ENCODE results near the gene CSN2. TPM values are rescaled to one million over a fixed set of nuclear protein-coding genes. Genes with fewer than 3 reads are reported as not detected.
"Not testable (repeated sequence)": the region's sequence is repeated elsewhere in the genome, so short reads cannot be mapped to it uniquely, and the experiment has no call there.

CSN2 gene
- total RNA-seq, 1 experiment from 2014 or later: not detected

DNA sequence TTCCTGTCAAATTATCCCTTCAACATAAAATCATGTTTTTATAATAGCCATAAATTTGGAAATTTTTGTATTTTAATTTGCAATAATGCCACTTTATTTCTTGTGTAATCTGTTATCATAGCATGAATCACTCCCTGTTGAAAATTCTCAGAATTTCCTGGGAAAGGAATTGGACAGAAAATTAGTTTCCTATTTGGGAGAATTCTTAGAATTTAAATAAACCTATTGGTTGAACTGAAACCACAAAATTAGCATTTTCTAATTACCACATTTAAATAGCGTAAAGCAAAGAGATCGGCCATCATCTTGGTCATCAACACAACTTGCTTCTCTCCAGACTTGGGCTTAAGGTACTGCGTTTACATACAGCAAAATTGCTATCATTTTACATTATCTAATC, 34.8 kb downstream of the CSN2 start, which contains the start of gene CSN1S1:
CSN1S1 (plus strand) TSS at position 301 of the 400 bp plus-strand sequence. CDS start 1,488 bp downstream, outside the sequence.
- Histone ChIP-seq H2BK5ac (ENCODE audit: insufficient read length, low read length) (no peak within 1 kb of the TSS), H3K79me2 (ENCODE audit: insufficient read depth, low read length) (no peaks in the 10 kb centered on the region), H3K27ac (ENCODE audit: insufficient read length, low read depth, low read length) (no peak within 1 kb of the TSS), H2BK15ac (ENCODE audit: low read depth, low read length) (no peak within 1 kb of the TSS), H4K20me1 (ENCODE audit: control insufficient read depth, insufficient read depth, insufficient read length) (no peaks in the 10 kb centered on the region), H3K14ac (ENCODE audit: insufficient read depth, low read length) (no peak within 1 kb of the TSS), H4K5ac (ENCODE audit: insufficient read length, low read depth, low read length) (no peak within 1 kb of the TSS), H2BK12ac (ENCODE audit: insufficient read length, low read depth, low read length) (no peak within 1 kb of the TSS), H3K4ac (ENCODE audit: low read depth, low read length) (no peak within 1 kb of the TSS), H3K56ac (ENCODE audit: insufficient read length, low read depth, low read length) (no peak within 1 kb of the TSS), H2AFZ (ENCODE audit: low read length) (no peak within 1 kb of the TSS), H3K18ac (ENCODE audit: insufficient read length, low read depth, low read length) (no peak within 1 kb of the TSS), H2AK5ac (ENCODE audit: insufficient read length, low read length) (no peak within 1 kb of the TSS), H3K23me2 (ENCODE audit: insufficient read length, low read depth, low read length, poor library complexity, severe bottlenecking) (no peaks in the 10 kb centered on the region), H4K8ac (replicated peaks; ENCODE audit: insufficient read length, low read depth, low read length) (no peak within 1 kb of the TSS), H3K9me3 (ENCODE audit: control insufficient read depth, low read depth, low read length) (no peaks in the 10 kb centered on the region), H2BK20ac (ENCODE audit: low read depth, low read length, poor library complexity, severe bottlenecking) (no peak within 1 kb of the TSS), H3K9ac (ENCODE audit: extremely low read depth, insufficient read length, low read length) (no peak within 1 kb of the TSS), H3K4me1 (ENCODE audit: insufficient read depth, low read length) (no peaks in the 10 kb centered on the region), H3T11ph (ENCODE audit: low read length) (no peak within 1 kb of the TSS), H3K27me3 (ENCODE audit: insufficient read depth, low read length) (no peaks in the 10 kb centered on the region), H3K23ac (ENCODE audit: insufficient read length, low read depth, low read length) (no peak within 1 kb of the TSS), H2BK120ac (ENCODE audit: low read depth, low read length, poor library complexity, severe bottlenecking) (no peak within 1 kb of the TSS), H3K4me2 (ENCODE audit: insufficient read depth, insufficient read length, low read length) (no peak within 1 kb of the TSS), H3K79me1 (ENCODE audit: insufficient read depth, low read depth, low read length, poor library complexity, severe bottlenecking) (no peaks in the 10 kb centered on the region), H4K91ac (ENCODE audit: insufficient read length, low read depth, low read length) (no peak within 1 kb of the TSS)
- no peak within 1 kb of the TSS for H3K4me3 Mint-ChIP-seq
- H3K27me3 Mint-ChIP-seq (ENCODE audit: low read depth): no peaks in the 10 kb centered on the region
- no peaks in the 10 kb centered on the region for H3K9me3 Mint-ChIP-seq
- no CpG with 5 or more reads among the region's 3 CpGs for WGBS (ENCODE audit: extremely low coverage, insufficient read length, low lambda C conversion rate)
- no peaks in the 10 kb centered on the region for H3K36me3 Mint-ChIP-seq (ENCODE audit: insufficient read depth in 1 of 3, low read depth in 3 of 3)
- no peak for DNase-seq
- no peak within 1 kb of the TSS for H3K27ac Mint-ChIP-seq
- H3K4me1 Mint-ChIP-seq: no peaks in the 10 kb centered on the region
- TF ChIP-seq, protein P1, sequence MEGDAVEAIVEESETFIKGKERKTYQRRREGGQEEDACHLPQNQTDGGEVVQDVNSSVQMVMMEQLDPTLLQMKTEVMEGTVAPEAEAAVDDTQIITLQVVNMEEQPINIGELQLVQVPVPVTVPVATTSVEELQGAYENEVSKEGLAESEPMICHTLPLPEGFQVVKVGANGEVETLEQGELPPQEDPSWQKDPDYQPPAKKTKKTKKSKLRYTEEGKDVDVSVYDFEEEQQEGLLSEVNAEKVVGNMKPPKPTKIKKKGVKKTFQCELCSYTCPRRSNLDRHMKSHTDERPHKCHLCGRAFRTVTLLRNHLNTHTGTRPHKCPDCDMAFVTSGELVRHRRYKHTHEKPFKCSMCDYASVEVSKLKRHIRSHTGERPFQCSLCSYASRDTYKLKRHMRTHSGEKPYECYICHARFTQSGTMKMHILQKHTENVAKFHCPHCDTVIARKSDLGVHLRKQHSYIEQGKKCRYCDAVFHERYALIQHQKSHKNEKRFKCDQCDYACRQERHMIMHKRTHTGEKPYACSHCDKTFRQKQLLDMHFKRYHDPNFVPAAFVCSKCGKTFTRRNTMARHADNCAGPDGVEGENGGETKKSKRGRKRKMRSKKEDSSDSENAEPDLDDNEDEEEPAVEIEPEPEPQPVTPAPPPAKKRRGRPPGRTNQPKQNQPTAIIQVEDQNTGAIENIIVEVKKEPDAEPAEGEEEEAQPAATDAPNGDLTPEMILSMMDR (conservative IDR thresholded peaks at IDR 0.05): no peak

DNA sequence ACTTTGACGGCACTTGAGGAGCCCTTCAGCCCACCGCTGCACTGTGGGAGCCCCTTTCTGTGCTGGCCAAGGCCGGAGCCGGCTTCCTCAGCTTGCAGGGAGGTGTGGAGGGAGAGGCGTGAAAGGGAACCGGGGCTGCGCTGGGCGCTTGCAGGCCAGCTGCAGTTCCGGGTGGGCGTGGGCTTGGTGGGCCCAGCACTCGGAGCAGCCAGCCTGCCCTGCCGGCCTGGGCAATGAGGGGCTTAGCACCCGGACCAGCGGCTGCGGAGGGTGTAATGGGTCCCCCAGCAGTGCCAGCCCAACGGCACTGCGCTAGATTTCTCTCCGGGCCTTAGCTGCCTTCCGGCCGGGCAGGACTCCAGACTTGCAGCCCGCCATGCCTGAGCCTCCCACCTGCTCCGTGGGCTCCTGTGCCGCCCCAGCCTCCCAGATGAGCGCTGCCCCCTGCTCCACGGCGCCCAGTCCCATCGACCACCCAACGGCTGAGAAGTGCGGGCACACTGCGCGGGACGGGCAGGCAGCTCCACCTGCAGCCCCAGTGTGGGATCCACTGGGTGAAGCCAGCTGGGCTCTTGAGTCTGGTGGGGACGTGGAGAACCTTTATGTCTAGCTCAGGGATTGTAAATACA, 41.6 kb downstream of the CSN2 start:
- not testable (repeated sequence) for H3K23me2 ChIP-seq (ENCODE audit: insufficient read length, low read depth, low read length, poor library complexity, severe bottlenecking)
- H3K27me3 Mint-ChIP-seq (ENCODE audit: low read depth): peaks cover 41% of the 10 kb centered on the region

More for the DNA sequence above, 41.6 kb downstream of the CSN2 start:
- H3K23ac ChIP-seq (ENCODE audit: insufficient read length, low read depth, low read length); H2BK20ac ChIP-seq (ENCODE audit: low read depth, low read length, poor library complexity, severe bottlenecking); H3K4me1 ChIP-seq (ENCODE audit: insufficient read depth, low read length); H2BK5ac ChIP-seq (ENCODE audit: insufficient read length, low read length); DNase-seq; H3K4me1 Mint-ChIP-seq; H3K27ac ChIP-seq (ENCODE audit: insufficient read length, low read depth, low read length); H2AFZ ChIP-seq (ENCODE audit: low read length); H3K79me1 ChIP-seq (ENCODE audit: insufficient read depth, low read depth, low read length, poor library complexity, severe bottlenecking); H3K56ac ChIP-seq (ENCODE audit: insufficient read length, low read depth, low read length); H2BK12ac ChIP-seq (ENCODE audit: insufficient read length, low read depth, low read length); H3K14ac ChIP-seq (ENCODE audit: insufficient read depth, low read length); H3K27me3 ChIP-seq (ENCODE audit: insufficient read depth, low read length); H4K91ac ChIP-seq (ENCODE audit: insufficient read length, low read depth, low read length); H3K36me3 Mint-ChIP-seq (ENCODE audit: insufficient read depth in 1 of 3, low read depth in 3 of 3); H4K8ac ChIP-seq (replicated peaks; ENCODE audit: insufficient read length, low read depth, low read length); H3T11ph ChIP-seq (ENCODE audit: low read length); H3K79me2 ChIP-seq (ENCODE audit: insufficient read depth, low read length); H3K9ac ChIP-seq (ENCODE audit: extremely low read depth, insufficient read length, low read length); H2BK15ac ChIP-seq (ENCODE audit: low read depth, low read length); H4K20me1 ChIP-seq (ENCODE audit: control insufficient read depth, insufficient read depth, insufficient read length); H3K9me3 Mint-ChIP-seq; H3K4me2 ChIP-seq (ENCODE audit: insufficient read depth, insufficient read length, low read length); H3K4ac ChIP-seq (ENCODE audit: low read depth, low read length); H3K4me3 Mint-ChIP-seq; H4K5ac ChIP-seq (ENCODE audit: insufficient read length, low read depth, low read length); H3K9me3 ChIP-seq (ENCODE audit: control insufficient read depth, low read depth, low read length); H2BK120ac ChIP-seq (ENCODE audit: low read depth, low read length, poor library complexity, severe bottlenecking); H2AK5ac ChIP-seq (ENCODE audit: insufficient read length, low read length); H3K27ac Mint-ChIP-seq; H3K18ac ChIP-seq (ENCODE audit: insufficient read length, low read depth, low read length): not testable (repeated sequence)
- WGBS (ENCODE audit: extremely low coverage, insufficient read length, low lambda C conversion rate): no CpG with 5 or more reads among the region's 33 CpGs
